MM.1S (cell line): Measurements from ENCODE around the gene DGKG.

Source experiments
- DNase-seq: peaks from one replicate; pipeline ENCODE4 v3.0.0-alpha.2; 2015
- H2AFZ ChIP-seq: fragments of 300-600 bp; sonication (generic); 2 replicates; pipeline ENCODE4 v1.6.0; 2016; ENCODE audit warnings: antibody characterized with exemption, low read length
- H3F3A ChIP-seq: fragments of 300-600 bp; sonication (generic); 2 replicates; pipeline ENCODE4 v1.6.1; 2016; ENCODE audit warnings: mild to moderate bottlenecking, antibody characterized with exemption, low read length, moderate library complexity, mixed read lengths; ENCODE audit not compliant: insufficient read depth
- H3K27ac ChIP-seq: fragments of 300-600 bp; sonication (generic); 2 replicates; pipeline ENCODE4 v1.5.1; 2016; ENCODE audit warnings: mild to moderate bottlenecking, low read length
- H3K27me3 ChIP-seq: fragments of 300-600 bp; sonication (generic); replicated peaks from 2 replicates; pipeline ENCODE4 v1.6.0; 2016; ENCODE audit warnings: low read length; ENCODE audit not compliant: insufficient read depth
- H3K36me3 ChIP-seq: fragments of 300-600 bp; sonication (generic); replicated peaks from 2 replicates; pipeline ENCODE4 v1.6.1; 2016; ENCODE audit warnings: mild to moderate bottlenecking, low read length, mixed read lengths; ENCODE audit not compliant: insufficient read depth
- H3K4me1 ChIP-seq: fragments of 300-600 bp; sonication (generic); 2 replicates; pipeline ENCODE4 v1.6.1; 2016; ENCODE audit warnings: low read length, mixed read lengths
- H3K4me2 ChIP-seq: fragments of 300-600 bp; sonication (generic); 2 replicates; pipeline ENCODE4 v1.6.0; 2016; ENCODE audit warnings: low read depth, low read length
- H3K4me3 ChIP-seq: fragments of 300-600 bp; sonication (generic); 2 replicates; pipeline ENCODE4 v1.5.1; 2016; ENCODE audit warnings: low read length, mixed read lengths
- H3K79me2 ChIP-seq: fragments of 300-600 bp; sonication (generic); 2 replicates; pipeline ENCODE4 v1.6.1; 2016; ENCODE audit warnings: mixed run types, low read length, mixed read lengths
- H3K9ac ChIP-seq: fragments of 300-600 bp; sonication (generic); 2 replicates; pipeline ENCODE4 v1.6.1; 2016; ENCODE audit warnings: low read length, mixed read lengths
- H3K9me2 ChIP-seq: fragments of 300-600 bp; sonication (generic); replicated peaks from 2 replicates; pipeline ENCODE4 v1.6.1; 2016; ENCODE audit warnings: mild to moderate bottlenecking, low read length, mixed read lengths; ENCODE audit not compliant: insufficient read depth
- H3K9me3 ChIP-seq: fragments of 300-600 bp; sonication (generic); replicated peaks from 2 replicates; pipeline ENCODE4 v1.6.1; 2016; ENCODE audit warnings: mild to moderate bottlenecking, low read length, mixed read lengths; ENCODE audit not compliant: insufficient read depth
- H4K20me1 ChIP-seq: fragments of 300-600 bp; sonication (generic); 2 replicates; pipeline ENCODE4 v1.6.1; 2016; ENCODE audit warnings: mild to moderate bottlenecking, low read length, moderate library complexity, mixed read lengths; ENCODE audit not compliant: insufficient read depth
- EZH2 ChIP-seq: fragments of 300-600 bp; sonication (generic); optimal IDR thresholded peaks from 2 replicates; pipeline ENCODE3; 2017; ENCODE audit warnings: low read depth, mild to moderate bottlenecking, antibody characterized with exemption, low read length, mixed read lengths
- EZH2phosphoT487 ChIP-seq: fragments of 300-600 bp; sonication (generic); IDR thresholded peaks from 2 replicates; pipeline ENCODE4 v1.6.1; 2018; ENCODE audit warnings: antibody characterized with exemption, low read length
- TF ChIP-seq, protein P1 (sequence below): fragments of 300-600 bp; sonication (generic); IDR thresholded peaks from 2 replicates; pipeline ENCODE4 v1.5.1; 2016; ENCODE audit warnings: antibody characterized with exemption, low read length, mixed read lengths

The DGKG gene

DNA sequence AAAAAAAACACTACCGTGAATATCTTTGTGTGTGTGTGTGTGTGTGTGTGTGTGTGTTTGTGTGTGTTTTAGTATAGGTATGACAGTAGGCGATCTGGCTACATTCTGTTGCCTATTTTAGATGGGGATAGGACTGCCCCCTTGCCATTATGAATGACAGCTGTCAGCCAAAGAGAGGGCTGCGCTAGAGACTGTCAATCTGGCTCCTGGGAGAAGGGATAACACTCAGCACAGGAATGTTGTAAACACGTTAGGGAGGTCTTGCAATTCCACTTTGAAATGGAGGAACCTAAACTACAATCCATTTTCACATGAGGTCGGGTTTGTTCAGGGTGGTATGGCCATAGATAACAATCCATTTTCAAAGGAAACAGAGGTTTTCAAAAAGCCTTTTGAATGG lies 239.0 kb downstream of the DGKG start:
- no peaks in the 10 kb centered on the region for H3K27me3 ChIP-seq
- H3K4me2 ChIP-seq = no peak overlapping the region
- peaks cover 12% of the 10 kb centered on the region for H3F3A ChIP-seq
- no peak overlapping the region for H3K27ac ChIP-seq
- no peaks in the 10 kb centered on the region for H3K9me3 ChIP-seq
- H3K4me3 ChIP-seq = no peak overlapping the region
- H3K4me1 ChIP-seq = peaks cover 15% of the 10 kb centered on the region
- H2AFZ ChIP-seq = no peak overlapping the region
- H3K36me3 ChIP-seq = no peaks in the 10 kb centered on the region
- H4K20me1 ChIP-seq = no peaks in the 10 kb centered on the region
- DNase-seq = no peak
- no peaks in the 10 kb centered on the region for H3K9me2 ChIP-seq
- no peaks in the 10 kb centered on the region for H3K79me2 ChIP-seq
- no peak overlapping the region for H3K9ac ChIP-seq
- no peak for TF ChIP-seq EZH2
- TF ChIP-seq, protein P1, sequence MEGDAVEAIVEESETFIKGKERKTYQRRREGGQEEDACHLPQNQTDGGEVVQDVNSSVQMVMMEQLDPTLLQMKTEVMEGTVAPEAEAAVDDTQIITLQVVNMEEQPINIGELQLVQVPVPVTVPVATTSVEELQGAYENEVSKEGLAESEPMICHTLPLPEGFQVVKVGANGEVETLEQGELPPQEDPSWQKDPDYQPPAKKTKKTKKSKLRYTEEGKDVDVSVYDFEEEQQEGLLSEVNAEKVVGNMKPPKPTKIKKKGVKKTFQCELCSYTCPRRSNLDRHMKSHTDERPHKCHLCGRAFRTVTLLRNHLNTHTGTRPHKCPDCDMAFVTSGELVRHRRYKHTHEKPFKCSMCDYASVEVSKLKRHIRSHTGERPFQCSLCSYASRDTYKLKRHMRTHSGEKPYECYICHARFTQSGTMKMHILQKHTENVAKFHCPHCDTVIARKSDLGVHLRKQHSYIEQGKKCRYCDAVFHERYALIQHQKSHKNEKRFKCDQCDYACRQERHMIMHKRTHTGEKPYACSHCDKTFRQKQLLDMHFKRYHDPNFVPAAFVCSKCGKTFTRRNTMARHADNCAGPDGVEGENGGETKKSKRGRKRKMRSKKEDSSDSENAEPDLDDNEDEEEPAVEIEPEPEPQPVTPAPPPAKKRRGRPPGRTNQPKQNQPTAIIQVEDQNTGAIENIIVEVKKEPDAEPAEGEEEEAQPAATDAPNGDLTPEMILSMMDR = no peak
- TF ChIP-seq EZH2phosphoT487 = no peak

DNA sequence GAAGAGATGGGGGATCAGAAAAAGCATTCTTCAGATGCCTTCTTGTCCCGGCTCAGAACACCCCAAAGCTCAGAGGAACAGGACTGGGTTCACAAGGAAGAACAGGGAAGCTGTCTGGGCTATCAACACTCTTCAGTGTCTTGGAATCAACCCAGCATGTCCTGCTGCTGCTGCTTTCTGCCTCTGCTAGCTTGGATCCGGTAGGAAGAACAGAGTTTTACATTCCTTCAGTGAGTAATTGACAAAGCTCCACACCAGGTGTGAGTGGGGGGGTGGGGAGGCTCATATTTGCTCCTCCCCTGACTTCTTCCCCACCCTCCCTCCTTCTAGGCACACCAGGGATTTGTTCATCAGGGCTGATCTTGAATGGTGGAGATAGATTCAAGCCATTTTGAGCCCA lies 240.1 kb downstream of the DGKG start:
- no peak for DNase-seq
- Histone ChIP-seq H2AFZ (no peak overlapping the region), H3F3A (peaks cover 22% of the 10 kb centered on the region), H3K9me3 (no peaks in the 10 kb centered on the region), H3K4me1 (peaks cover 25% of the 10 kb centered on the region), H4K20me1 (no peaks in the 10 kb centered on the region), H3K27ac (no peak overlapping the region), H3K27me3 (no peaks in the 10 kb centered on the region), H3K79me2 (no peaks in the 10 kb centered on the region), H3K9ac (no peak overlapping the region), H3K9me2 (no peaks in the 10 kb centered on the region), H3K36me3 (no peaks in the 10 kb centered on the region), H3K4me2 (no peak overlapping the region), H3K4me3 (no peak overlapping the region)
- TF ChIP-seq EZH2 = no peak
- TF ChIP-seq, protein P1 = no peak
- no peak for TF ChIP-seq EZH2phosphoT487

DNA sequence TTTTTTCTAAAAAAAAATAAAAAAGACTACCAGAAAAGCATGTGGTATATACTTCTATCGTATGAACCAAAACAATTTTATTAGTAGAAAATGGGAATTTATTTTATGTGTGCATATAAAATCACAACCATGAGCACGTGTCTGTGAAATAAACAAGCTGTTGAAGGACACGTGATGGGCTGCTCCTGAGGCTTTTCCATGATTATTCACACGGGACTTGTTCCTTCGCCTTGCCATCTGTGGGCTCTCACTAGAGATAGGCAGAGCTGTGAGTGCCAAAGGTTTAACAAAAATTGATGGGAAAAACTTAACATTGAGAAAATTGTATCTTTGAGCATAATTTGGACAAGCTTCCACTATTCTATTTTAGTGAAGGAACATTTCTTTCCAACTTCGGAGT lies 240.8 kb downstream of the DGKG start:
- no peaks in the 10 kb centered on the region for H3K36me3 ChIP-seq
- no peak overlapping the region for H3K9ac ChIP-seq
- no peak overlapping the region for H3K4me2 ChIP-seq
- H3K79me2 ChIP-seq = no peaks in the 10 kb centered on the region
- H4K20me1 ChIP-seq = no peaks in the 10 kb centered on the region
- H3K9me3 ChIP-seq = no peaks in the 10 kb centered on the region
- H3K27ac ChIP-seq = no peak overlapping the region
- no peak for DNase-seq
- H3K9me2 ChIP-seq = no peaks in the 10 kb centered on the region
- peaks cover 25% of the 10 kb centered on the region for H3K4me1 ChIP-seq
- TF ChIP-seq EZH2 (no peak), EZH2phosphoT487 (no peak)
- TF ChIP-seq, protein P1 = no peak
- no peak overlapping the region for H3K4me3 ChIP-seq
- peaks cover 23% of the 10 kb centered on the region for H3F3A ChIP-seq
- H3K27me3 ChIP-seq = no peaks in the 10 kb centered on the region
- no peak overlapping the region for H2AFZ ChIP-seq
